ENCODE measurements around the gene ATP8A2.

The ATP8A2 gene

DNA sequence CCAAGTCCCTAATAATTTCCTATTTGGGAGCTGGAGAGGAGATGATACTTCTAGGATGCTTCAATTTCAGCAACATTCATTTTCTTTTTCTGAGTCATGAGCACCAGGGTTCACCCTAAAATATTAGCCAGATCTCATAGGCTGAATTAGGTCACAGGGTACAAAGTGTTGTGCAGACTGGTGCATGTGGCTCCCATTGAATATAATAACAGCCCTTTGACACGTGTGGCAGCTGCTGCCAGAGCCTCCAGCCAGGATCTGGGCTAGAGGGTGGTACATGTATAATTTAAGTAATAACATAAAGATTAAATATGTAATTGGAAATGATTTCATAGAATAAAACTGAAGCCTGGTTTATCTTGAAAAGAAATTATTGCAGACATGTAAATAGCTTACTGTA, 244.9 kb downstream of the ATP8A2 start:
- DNase-seq (ENCODE audit: extremely low read depth, low read depth): no peak
- TF ChIP-seq CTCF (IDR thresholded peaks at IDR 0.05; ENCODE audit: low read depth, low read length): no peak

DNA sequence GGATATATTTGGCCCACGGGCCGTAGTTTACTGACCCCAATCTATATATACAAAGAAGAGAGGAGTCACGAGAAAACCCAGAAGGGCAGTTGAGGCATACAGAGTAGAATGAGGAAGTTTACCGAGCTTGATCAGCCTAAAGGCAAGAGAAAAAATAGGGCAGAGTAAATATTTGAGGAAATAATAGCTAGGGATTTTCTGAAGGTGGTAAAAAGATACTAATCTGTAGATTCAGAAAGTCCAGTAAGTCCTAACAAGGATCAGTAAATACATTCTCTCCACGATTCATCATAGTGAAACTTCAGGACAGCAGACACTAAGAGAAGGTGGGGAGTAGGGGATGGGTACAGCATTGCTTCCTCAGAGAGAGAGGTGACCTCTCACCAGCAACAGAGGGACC, 248.1 kb downstream of the ATP8A2 start:
- no peak for DNase-seq (ENCODE audit: extremely low read depth, low read depth)
- TF ChIP-seq CTCF (IDR thresholded peaks at IDR 0.05; ENCODE audit: low read depth, low read length): no peak

GRCh38 chr13:25625414-25625813, 253.6 kb downstream of the ATP8A2 start:
- TF ChIP-seq CTCF (IDR thresholded peaks at IDR 0.05; ENCODE audit: low read depth, low read length): no peak
- no peak for DNase-seq (ENCODE audit: extremely low read depth, low read depth)

DNA sequence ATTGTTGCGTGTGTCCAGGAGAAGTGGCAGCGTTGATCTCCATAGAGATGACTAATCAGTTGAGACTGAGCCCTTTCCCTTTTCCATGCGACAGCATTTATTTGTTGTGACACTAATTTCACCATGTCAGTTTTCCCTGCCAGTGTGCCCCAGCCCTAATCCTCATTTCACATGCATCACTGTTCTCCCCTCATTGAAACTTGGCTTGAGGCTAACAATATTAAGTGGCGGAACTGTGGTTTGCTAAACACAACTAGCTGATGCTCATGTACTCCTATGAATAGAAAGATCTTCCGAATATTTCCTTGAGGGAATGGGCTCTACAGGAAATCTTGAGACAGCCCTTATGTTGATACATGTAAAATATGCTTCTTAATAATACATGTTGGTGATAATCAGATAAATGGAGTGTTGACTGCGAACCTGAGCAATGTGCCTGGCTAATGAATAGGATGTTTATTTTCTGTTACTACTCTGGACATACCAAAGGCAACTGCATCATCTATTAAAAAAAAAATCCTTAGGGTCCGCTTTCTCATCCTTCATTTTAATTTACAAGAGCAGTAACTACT, 258.6 kb downstream of the ATP8A2 start:
- no peak for TF ChIP-seq CTCF (IDR thresholded peaks at IDR 0.05; ENCODE audit: low read depth, low read length)
- no peak for DNase-seq (ENCODE audit: extremely low read depth, low read depth)

GRCh38 chr13:25632166-25632888, 260.6 kb downstream of the ATP8A2 start:
- no peak for DNase-seq (ENCODE audit: extremely low read depth, low read depth)
- TF ChIP-seq CTCF (IDR thresholded peaks at IDR 0.05; ENCODE audit: low read depth, low read length): no peak

GRCh38 chr13:25633093-25633492, 261.3 kb downstream of the ATP8A2 start:
- no peak for TF ChIP-seq CTCF (IDR thresholded peaks at IDR 0.05; ENCODE audit: low read depth, low read length)
- DNase-seq (ENCODE audit: extremely low read depth, low read depth): no peak

DNA sequence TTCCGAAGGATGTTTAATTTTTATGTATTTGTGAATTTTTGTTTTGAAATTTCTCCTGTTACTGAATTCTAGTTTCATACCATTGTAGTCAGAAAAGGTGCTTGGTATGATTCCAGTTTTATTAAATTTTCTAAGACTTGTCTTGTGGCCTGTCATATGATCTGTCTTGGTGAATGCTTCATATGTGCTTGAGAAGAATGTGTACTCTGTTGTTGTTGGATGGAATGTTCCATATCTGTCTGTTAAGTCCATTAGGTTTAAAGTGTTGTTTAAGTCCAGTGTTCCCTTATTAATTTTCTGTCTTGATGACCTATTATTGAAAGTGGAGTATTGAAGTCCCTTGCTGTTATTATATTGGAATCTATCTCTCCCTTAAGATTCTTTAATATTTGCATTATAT, 273.9 kb downstream of the ATP8A2 start:
- no peak for TF ChIP-seq CTCF (IDR thresholded peaks at IDR 0.05; ENCODE audit: low read depth, low read length)
- DNase-seq (ENCODE audit: extremely low read depth, low read depth): no peak
